Activated CD8-positive, alpha-beta memory T cell treated with anti-CD3 and anti-CD28 coated beads for 36 hours (primary cell): ENCODE results near the gene RCCD1. TPM values are rescaled to one million over a fixed set of nuclear protein-coding genes. Genes with fewer than 3 reads are reported as not detected.

ENCODE experiments used
- total RNA-seq, 2 experiments: library from RNA; stranded (reverse); gene quantifications; one replicate each; pipeline ENCODE4 v1.2.3, GENCODE V29; 2021

Gene RCCD1
- total RNA-seq, 2 experiments from 2014 or later, result 24.3 to 28.1 TPM

Other genes starting within 250 kb of the RCCD1 start
- gene BLM, start 237.5 kb upstream of the RCCD1 start, total RNA-seq, result 10 to 100 TPM; 46.4 to 47.1 TPM
- 100 to 1,000 TPM; 141 TPM for gene FURIN, start 86.3 kb upstream of the RCCD1 start, total RNA-seq
- gene FES, start 70.4 kb upstream of the RCCD1 start, total RNA-seq, result 1 to 10 TPM; 3.4 to 3.5 TPM
- 10 to 100 TPM; 91.2 to 98.1 TPM for gene MAN2A2, start 51.6 kb upstream of the RCCD1 start, total RNA-seq
- gene HDDC3, start 22.3 kb upstream of the RCCD1 start, total RNA-seq, result 10 to 100 TPM; 40.0 to 41.3 TPM
- gene UNC45A, start 19.6 kb upstream of the RCCD1 start, total RNA-seq, result 10 to 100 TPM; 75.5 to 77.1 TPM
- gene PRC1, start 39.7 kb downstream of the RCCD1 start, total RNA-seq, result 10 to 100 TPM; 90.4 to 93.0 TPM
- 10 to 100 TPM; 17.5 to 21.1 TPM for gene VPS33B, start 67.7 kb downstream of the RCCD1 start, total RNA-seq
- gene SV2B, start 145.4 kb downstream of the RCCD1 start, total RNA-seq, result under 1 TPM; 0.04 TPM